SK-N-SH treated with all-trans-retinoic acid at 6 μM for 48 hours (cell line): ENCODE results near the gene SCN8A.

ENCODE experiments used
- ATAC-seq: fragments of 200-7000 bp; cut with Tn5 transposase; 3 replicates; pipeline ENCODE4 v1.9.1; 2020; ENCODE audit warnings: mild to moderate bottlenecking, moderate library complexity
- BACH2 ChIP-seq: fragments of 250-450 bp; sonication (Bioruptor Pico); IDR thresholded peaks from 2 replicates; pipeline ENCODE4 v1.9.0; 2021; ENCODE audit warnings: mild to moderate bottlenecking, borderline replicate concordance
- CSDC2 ChIP-seq: fragments of 250-450 bp; sonication (Bioruptor Pico); IDR thresholded peaks from 2 replicates; pipeline ENCODE4 v1.5.0; 2020; ENCODE audit warnings: mild to moderate bottlenecking, moderate library complexity
- ESRRG ChIP-seq: fragments of 250-450 bp; sonication (Bioruptor Pico); IDR thresholded peaks from 2 replicates; pipeline ENCODE4 v1.6.1; 2021; ENCODE audit warnings: mild to moderate bottlenecking
- GLIS3 ChIP-seq: fragments of 250-450 bp; sonication (Bioruptor Pico); IDR thresholded peaks from 2 replicates; pipeline ENCODE4 v1.5.0; 2020; ENCODE audit warnings: mild to moderate bottlenecking, moderate library complexity
- OSR1 ChIP-seq: fragments of 250-450 bp; sonication (Bioruptor Pico); IDR thresholded peaks from 2 replicates; pipeline ENCODE4 v1.8.0; 2022; ENCODE audit warnings: moderate library complexity, mild to moderate bottlenecking, inconsistent platforms
- POU6F1 ChIP-seq: fragments of 250-450 bp; sonication (Bioruptor Pico); IDR thresholded peaks from 2 replicates; pipeline ENCODE4 v1.8.0; 2021; ENCODE audit warnings: low read depth, mild to moderate bottlenecking, moderate library complexity, borderline replicate concordance
- RARB ChIP-seq: fragments of 250-450 bp; sonication (Bioruptor Pico); IDR thresholded peaks from 2 replicates; pipeline ENCODE4 v1.8.0; 2021; ENCODE audit warnings: mild to moderate bottlenecking, moderate library complexity
- SNAI2 ChIP-seq: fragments of 250-450 bp; sonication (Bioruptor Pico); IDR thresholded peaks from 2 replicates; pipeline ENCODE4 v1.5.0; 2020; ENCODE audit warnings: mild to moderate bottlenecking, moderate library complexity
- TCF4 ChIP-seq: fragments of 250-450 bp; sonication (Bioruptor Pico); IDR thresholded peaks from 2 replicates; pipeline ENCODE4 v1.8.0; 2021; ENCODE audit warnings: mild to moderate bottlenecking, moderate library complexity, borderline replicate concordance
- TOX ChIP-seq: fragments of 250-450 bp; sonication (Bioruptor Pico); IDR thresholded peaks from 2 replicates; pipeline ENCODE4 v1.8.0; 2021; ENCODE audit warnings: mild to moderate bottlenecking, moderate library complexity, borderline replicate concordance
- ZFP30 ChIP-seq: fragments of 450-650 bp; formaldehyde crosslinking; IDR thresholded peaks from 2 replicates; pipeline ENCODE4 v1.5.0; 2022; ENCODE audit warnings: mild to moderate bottlenecking, moderate library complexity
- ZNF565 ChIP-seq: fragments of 450-650 bp; formaldehyde crosslinking; conservative IDR thresholded peaks from 2 replicates; pipeline ENCODE4 v1.5.0; 2020; ENCODE audit warnings: low read depth, mild to moderate bottlenecking, moderate library complexity
- ZNF70 ChIP-seq: fragments of 450-650 bp; formaldehyde crosslinking; IDR thresholded peaks from 2 replicates; pipeline ENCODE4 v1.5.0; 2020; ENCODE audit warnings: mild to moderate bottlenecking, moderate library complexity
- ZNF8 ChIP-seq: fragments of 450-650 bp; formaldehyde crosslinking; IDR thresholded peaks from 2 replicates; pipeline ENCODE4 v1.5.0; 2020; ENCODE audit warnings: mild to moderate bottlenecking, moderate library complexity
- TF ChIP-seq, protein P1 (sequence below): fragments of 250-450 bp; sonication (Bioruptor Pico); IDR thresholded peaks from 2 replicates; pipeline ENCODE4 v1.5.1; 2020; ENCODE audit warnings: low read depth, mild to moderate bottlenecking, moderate library complexity
- TF ChIP-seq, protein P2 (sequence below): fragments of 250-450 bp; sonication (Bioruptor Pico); IDR thresholded peaks from 2 replicates; pipeline ENCODE4 v1.8.0; 2020; ENCODE audit warnings: mild to moderate bottlenecking, moderate library complexity, borderline replicate concordance
- TF ChIP-seq, protein P3 (sequence below): fragments of 250-450 bp; sonication (Bioruptor Pico); IDR thresholded peaks from 2 replicates; pipeline ENCODE4 v1.5.1; 2021; ENCODE audit warnings: mild to moderate bottlenecking, moderate library complexity

Gene SCN8A

GRCh38 chr12:51626115-51626514 is 35.1 kb downstream of the SCN8A start:
- TF ChIP-seq ZNF565 (CRISPR knock-in tag) (no peak), OSR1 (CRISPR knock-in tag) (no peak), POU6F1 (CRISPR knock-in tag) (no peak), ESRRG (CRISPR knock-in tag) (no peak)
- TF ChIP-seq, protein P1, sequence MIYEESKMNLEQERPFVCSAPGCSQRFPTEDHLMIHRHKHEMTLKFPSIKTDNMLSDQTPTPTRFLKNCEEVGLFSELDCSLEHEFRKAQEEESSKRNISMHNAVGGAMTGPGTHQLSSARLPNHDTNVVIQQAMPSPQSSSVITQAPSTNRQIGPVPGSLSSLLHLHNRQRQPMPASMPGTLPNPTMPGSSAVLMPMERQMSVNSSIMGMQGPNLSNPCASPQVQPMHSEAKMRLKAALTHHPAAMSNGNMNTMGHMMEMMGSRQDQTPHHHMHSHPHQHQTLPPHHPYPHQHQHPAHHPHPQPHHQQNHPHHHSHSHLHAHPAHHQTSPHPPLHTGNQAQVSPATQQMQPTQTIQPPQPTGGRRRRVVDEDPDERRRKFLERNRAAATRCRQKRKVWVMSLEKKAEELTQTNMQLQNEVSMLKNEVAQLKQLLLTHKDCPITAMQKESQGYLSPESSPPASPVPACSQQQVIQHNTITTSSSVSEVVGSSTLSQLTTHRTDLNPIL, result no peak
- no peak for ATAC-seq

GRCh38 chr12:51626629-51627028 is 35.6 kb downstream of the SCN8A start:
- no peak for TF ChIP-seq ZNF8
- no peak for ATAC-seq

DNA sequence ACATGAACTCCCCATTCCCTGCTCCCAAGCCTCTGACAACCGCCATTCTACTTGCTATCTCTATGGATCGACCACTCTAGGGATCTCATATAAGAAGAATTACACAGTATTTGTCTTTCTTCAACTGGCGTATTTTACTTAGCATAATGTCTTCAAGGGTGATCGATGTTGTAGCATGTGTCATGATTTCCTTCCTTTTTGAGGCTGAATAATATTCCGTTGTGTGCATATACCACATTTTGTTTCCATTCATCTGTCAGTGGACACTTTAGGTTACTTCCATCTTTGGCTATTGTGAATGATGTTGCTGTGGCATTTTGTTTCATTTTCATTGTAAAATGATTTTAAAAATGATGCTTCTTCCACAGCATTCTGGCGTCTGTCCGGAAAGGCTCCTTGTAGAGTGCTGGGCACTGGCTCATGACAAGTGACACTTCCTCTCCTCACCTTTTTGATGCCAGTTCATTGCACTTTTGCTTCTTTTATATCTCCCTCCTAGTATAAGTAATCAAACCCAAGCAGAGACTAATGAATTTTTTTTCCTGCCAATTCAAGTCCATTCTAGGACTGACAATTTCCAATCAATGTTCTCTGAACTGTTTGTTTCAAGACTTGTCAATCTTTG is 39.3 kb downstream of the SCN8A start:
- TF ChIP-seq, protein P1, result no peak
- no peak for TF ChIP-seq OSR1 (CRISPR knock-in tag)
- ATAC-seq, result no peak

DNA sequence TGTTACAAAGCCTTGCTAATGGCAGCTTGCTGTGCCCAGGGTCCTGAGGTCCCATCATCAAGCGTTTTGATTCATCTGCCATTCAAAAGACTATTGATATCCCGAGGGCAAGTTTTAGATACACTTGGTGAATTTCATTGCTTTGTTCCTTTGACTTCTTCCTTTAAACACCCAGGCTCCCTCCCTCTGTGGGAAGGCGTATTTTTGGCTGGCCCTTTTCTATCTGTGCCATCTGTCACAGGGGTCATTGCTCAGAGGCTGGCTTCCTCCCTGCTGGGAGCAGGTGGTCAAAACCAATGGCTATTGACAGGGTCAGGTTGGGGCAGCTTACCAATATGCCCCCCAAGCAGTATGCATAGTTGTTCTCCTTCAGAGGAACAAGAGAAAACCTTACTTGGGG is 40.0 kb downstream of the SCN8A start:
- no peak for ATAC-seq
- TF ChIP-seq, protein P2, sequence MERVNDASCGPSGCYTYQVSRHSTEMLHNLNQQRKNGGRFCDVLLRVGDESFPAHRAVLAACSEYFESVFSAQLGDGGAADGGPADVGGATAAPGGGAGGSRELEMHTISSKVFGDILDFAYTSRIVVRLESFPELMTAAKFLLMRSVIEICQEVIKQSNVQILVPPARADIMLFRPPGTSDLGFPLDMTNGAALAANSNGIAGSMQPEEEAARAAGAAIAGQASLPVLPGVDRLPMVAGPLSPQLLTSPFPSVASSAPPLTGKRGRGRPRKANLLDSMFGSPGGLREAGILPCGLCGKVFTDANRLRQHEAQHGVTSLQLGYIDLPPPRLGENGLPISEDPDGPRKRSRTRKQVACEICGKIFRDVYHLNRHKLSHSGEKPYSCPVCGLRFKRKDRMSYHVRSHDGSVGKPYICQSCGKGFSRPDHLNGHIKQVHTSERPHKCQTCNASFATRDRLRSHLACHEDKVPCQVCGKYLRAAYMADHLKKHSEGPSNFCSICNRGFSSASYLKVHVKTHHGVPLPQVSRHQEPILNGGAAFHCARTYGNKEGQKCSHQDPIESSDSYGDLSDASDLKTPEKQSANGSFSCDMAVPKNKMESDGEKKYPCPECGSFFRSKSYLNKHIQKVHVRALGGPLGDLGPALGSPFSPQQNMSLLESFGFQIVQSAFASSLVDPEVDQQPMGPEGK, result no peak
- TF ChIP-seq OSR1 (CRISPR knock-in tag) (no peak), SNAI2 (CRISPR knock-in tag) (no peak), GLIS3 (CRISPR knock-in tag) (no peak), TCF4 (no peak), TOX (CRISPR knock-in tag) (no peak), CSDC2 (CRISPR knock-in tag) (no peak), RARB (CRISPR knock-in tag) (no peak), ZNF8 (no peak), POU6F1 (CRISPR knock-in tag) (no peak), ZNF565 (CRISPR knock-in tag) (no peak), BACH2 (no peak), ZFP30 (CRISPR knock-in tag) (no peak), ZNF70 (no peak)
- TF ChIP-seq, protein P1, result no peak
- TF ChIP-seq, protein P3, sequence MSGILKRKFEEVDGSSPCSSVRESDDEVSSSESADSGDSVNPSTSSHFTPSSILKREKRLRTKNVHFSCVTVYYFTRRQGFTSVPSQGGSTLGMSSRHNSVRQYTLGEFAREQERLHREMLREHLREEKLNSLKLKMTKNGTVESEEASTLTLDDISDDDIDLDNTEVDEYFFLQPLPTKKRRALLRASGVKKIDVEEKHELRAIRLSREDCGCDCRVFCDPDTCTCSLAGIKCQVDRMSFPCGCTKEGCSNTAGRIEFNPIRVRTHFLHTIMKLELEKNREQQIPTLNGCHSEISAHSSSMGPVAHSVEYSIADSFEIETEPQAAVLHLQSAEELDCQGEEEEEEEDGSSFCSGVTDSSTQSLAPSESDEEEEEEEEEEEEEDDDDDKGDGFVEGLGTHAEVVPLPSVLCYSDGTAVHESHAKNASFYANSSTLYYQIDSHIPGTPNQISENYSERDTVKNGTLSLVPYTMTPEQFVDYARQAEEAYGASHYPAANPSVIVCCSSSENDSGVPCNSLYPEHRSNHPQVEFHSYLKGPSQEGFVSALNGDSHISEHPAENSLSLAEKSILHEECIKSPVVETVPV (CRISPR knock-in tag), result no peak
- TF ChIP-seq, all 23 proteins: peak for 0
